ENCODE results near the gene DDX42. TPM values are rescaled to one million over a fixed set of nuclear protein-coding genes. Genes with fewer than 3 reads are reported as not detected.

DDX42 gene
- total RNA-seq, 1 experiment from 2014 or later, result 184 TPM

DNA sequence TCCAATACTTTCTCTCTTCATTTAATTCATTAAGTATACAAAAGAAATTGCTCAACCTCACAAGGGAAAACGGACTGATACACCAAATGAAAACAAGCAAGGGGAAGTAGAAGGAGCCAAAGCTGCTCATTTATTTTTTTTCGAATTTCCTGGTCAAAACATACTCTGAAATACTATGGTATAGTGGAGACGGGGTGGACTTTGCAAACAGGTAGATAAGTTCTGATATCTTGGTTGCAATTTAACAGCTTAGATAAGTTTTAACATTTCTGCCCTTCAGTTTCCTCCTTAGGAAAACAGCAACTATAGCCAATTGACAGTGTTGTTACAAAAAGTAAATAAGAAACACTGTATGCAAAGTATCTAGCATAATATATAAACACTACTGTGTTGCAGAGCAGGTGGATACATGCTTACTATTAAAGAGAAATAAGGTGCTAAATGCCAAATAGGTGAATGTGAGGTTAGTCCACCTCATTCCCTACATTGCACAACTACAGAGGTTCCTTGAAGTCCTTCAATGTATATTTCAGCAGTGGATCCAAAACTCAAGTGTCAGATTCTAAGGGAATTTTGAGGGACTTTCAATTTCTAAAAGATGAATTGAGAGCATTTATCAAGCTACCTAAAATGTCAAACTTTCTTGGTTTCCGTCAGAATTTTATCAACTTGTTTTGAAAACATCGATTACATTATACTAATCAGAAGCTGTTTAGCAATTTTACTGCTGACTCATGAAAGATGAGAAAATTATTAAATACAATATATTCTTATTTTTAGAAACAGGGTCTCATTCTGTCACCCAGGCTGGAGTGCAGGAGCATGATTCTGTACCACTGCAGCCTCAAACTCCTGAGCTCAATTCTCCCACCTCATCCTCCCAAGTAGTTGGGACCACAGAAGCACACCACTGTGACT is 11.6 kb upstream of the DDX42 start:
- no peak overlapping the region for H3K23ac ChIP-seq (ENCODE audit: insufficient read length, low read depth, low read length)
- no peaks in the 10 kb centered on the region for H3K9me3 Mint-ChIP-seq

More for the DNA sequence above, 11.6 kb upstream of the DDX42 start:
- Histone ChIP-seq H3K18ac (ENCODE audit: insufficient read length, low read depth, low read length) (no peak overlapping the region), H2AK5ac (ENCODE audit: insufficient read length, low read length) (no peak overlapping the region), H2BK20ac (ENCODE audit: low read depth, low read length, poor library complexity, severe bottlenecking) (no peak overlapping the region), H4K91ac (ENCODE audit: insufficient read length, low read depth, low read length) (no peak overlapping the region), H3K27ac (ENCODE audit: insufficient read length, low read depth, low read length) (no peak overlapping the region), H3K79me1 (ENCODE audit: insufficient read depth, low read depth, low read length, poor library complexity, severe bottlenecking) (peaks cover 3% of the 10 kb centered on the region), H3K23me2 (ENCODE audit: insufficient read length, low read depth, low read length, poor library complexity, severe bottlenecking) (no peaks in the 10 kb centered on the region), H2AFZ (ENCODE audit: low read length) (no peak overlapping the region), H4K8ac (replicated peaks; ENCODE audit: insufficient read length, low read depth, low read length) (no peak overlapping the region), H2BK15ac (ENCODE audit: low read depth, low read length) (no peak overlapping the region), H3K9ac (ENCODE audit: extremely low read depth, insufficient read length, low read length) (no peak overlapping the region), H3K14ac (ENCODE audit: insufficient read depth, low read length) (no peak overlapping the region), H3T11ph (ENCODE audit: low read length) (no peak overlapping the region), H2BK120ac (ENCODE audit: low read depth, low read length, poor library complexity, severe bottlenecking) (no peak overlapping the region), H3K4ac (ENCODE audit: low read depth, low read length) (no peak overlapping the region), H3K27me3 (ENCODE audit: insufficient read depth, low read length) (no peaks in the 10 kb centered on the region), H3K9me3 (ENCODE audit: control insufficient read depth, low read depth, low read length) (no peaks in the 10 kb centered on the region), H2BK12ac (ENCODE audit: insufficient read length, low read depth, low read length) (no peak overlapping the region), H3K4me1 (ENCODE audit: insufficient read depth, low read length) (no peaks in the 10 kb centered on the region), H3K56ac (ENCODE audit: insufficient read length, low read depth, low read length) (no peak overlapping the region), H4K5ac (ENCODE audit: insufficient read length, low read depth, low read length) (no peak overlapping the region), H3K4me2 (ENCODE audit: insufficient read depth, insufficient read length, low read length) (no peak overlapping the region), H3K79me2 (ENCODE audit: insufficient read depth, low read length) (peaks cover 5% of the 10 kb centered on the region; the same call in 1 of the 2 replicates), H4K20me1 (ENCODE audit: control insufficient read depth, insufficient read depth, insufficient read length) (no peaks in the 10 kb centered on the region), H2BK5ac (ENCODE audit: insufficient read length, low read length) (no peak overlapping the region)
- DNase-seq, result no peak
- no peak overlapping the region for H3K4me3 Mint-ChIP-seq
- H3K27ac Mint-ChIP-seq, result no peak overlapping the region
- no peak for TF ChIP-seq CTCF (conservative IDR thresholded peaks at IDR 0.05)
- H3K27me3 Mint-ChIP-seq (ENCODE audit: low read depth), result no peaks in the 10 kb centered on the region
- no CpG with 5 or more reads among the region's 5 CpGs for WGBS (ENCODE audit: extremely low coverage, insufficient read length, low lambda C conversion rate)
- H3K36me3 Mint-ChIP-seq (ENCODE audit: insufficient read depth in 1 of 3, low read depth in 3 of 3), result peaks cover 45 to 77% (median 64%) of the 10 kb centered on the region in 3 experiments; a peak in 6 of 7 replicates
- no peaks in the 10 kb centered on the region for H3K4me1 Mint-ChIP-seq
